Bronchial epithelial cell (primary cell): ENCODE results near the gene FAM83F. TPM values are rescaled to one million over a fixed set of nuclear protein-coding genes. Genes with fewer than 3 reads are reported as not detected.
A peak's percentile ranks its signal among the peaks of the same experiment; 100 is the strongest.

Experiments
- DNase-seq: peaks from one replicate; pipeline ENCODE4 v3.0.0-alpha.2; 2010; ENCODE audit warnings: low read depth
- FAIRE-seq: peaks from 2 replicates; lab custom pipeline; 2011; peaks lifted over from hg19 to GRCh38; lab: Jason Lieb, UNC
- H3K27me3 ChIP-seq: 2 replicates; pipeline ENCODE4 v1.5.1; 2011; ENCODE audit warnings: low read length; ENCODE audit not compliant: control insufficient read depth, insufficient read depth
- H3K36me3 ChIP-seq: 2 replicates; pipeline ENCODE4 v1.5.1; 2011; ENCODE audit warnings: low read length; ENCODE audit not compliant: control insufficient read depth, insufficient read depth
- H3K4me3 ChIP-seq: 2 replicates; pipeline ENCODE4 v1.5.1; 2011; ENCODE audit warnings: mild to moderate bottlenecking, low read depth, low read length, control low read depth
- total RNA-seq: library from RNA; depleted of rRNA; stranded (reverse); fragments of >200 nt; gene quantifications from 2 replicates; pipeline ENCODE4 v1.2.1, GENCODE V29; 2014
- TF ChIP-seq, protein P1 (sequence below): IDR thresholded peaks from 2 replicates; pipeline ENCODE4 v1.5.1; 2011; ENCODE audit warnings: mild to moderate bottlenecking, moderate library complexity, low read length, control low read depth, inconsistent platforms; ENCODE audit not compliant: insufficient read depth, severe bottlenecking

FAM83F gene
- total RNA-seq, 1 donor from 2014 or later, result 22.1 TPM

- Histone ChIP-seq H3K36me3 (no peaks in the 10 kb centered on the region), H3K4me3 (no peak overlapping the region), H3K27me3 (no peaks in the 10 kb centered on the region)
- FAIRE-seq (no peak), DNase-seq (peak; percentile 5)
- TF ChIP-seq, protein P1, sequence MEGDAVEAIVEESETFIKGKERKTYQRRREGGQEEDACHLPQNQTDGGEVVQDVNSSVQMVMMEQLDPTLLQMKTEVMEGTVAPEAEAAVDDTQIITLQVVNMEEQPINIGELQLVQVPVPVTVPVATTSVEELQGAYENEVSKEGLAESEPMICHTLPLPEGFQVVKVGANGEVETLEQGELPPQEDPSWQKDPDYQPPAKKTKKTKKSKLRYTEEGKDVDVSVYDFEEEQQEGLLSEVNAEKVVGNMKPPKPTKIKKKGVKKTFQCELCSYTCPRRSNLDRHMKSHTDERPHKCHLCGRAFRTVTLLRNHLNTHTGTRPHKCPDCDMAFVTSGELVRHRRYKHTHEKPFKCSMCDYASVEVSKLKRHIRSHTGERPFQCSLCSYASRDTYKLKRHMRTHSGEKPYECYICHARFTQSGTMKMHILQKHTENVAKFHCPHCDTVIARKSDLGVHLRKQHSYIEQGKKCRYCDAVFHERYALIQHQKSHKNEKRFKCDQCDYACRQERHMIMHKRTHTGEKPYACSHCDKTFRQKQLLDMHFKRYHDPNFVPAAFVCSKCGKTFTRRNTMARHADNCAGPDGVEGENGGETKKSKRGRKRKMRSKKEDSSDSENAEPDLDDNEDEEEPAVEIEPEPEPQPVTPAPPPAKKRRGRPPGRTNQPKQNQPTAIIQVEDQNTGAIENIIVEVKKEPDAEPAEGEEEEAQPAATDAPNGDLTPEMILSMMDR, result no peak
Measured at GRCh38 chr22:40070701-40071100, 75.9 kb downstream of the FAM83F start.

GRCh38 chr22:40071720-40072119 lies 77.0 kb downstream of the FAM83F start:
- no peak for DNase-seq
- Histone ChIP-seq H3K36me3 (no peaks in the 10 kb centered on the region), H3K27me3 (no peaks in the 10 kb centered on the region), H3K4me3 (no peak overlapping the region)
- TF ChIP-seq, protein P1, result no peak
- no peak for FAIRE-seq

- Histone ChIP-seq H3K36me3 (no peaks in the 10 kb centered on the region), H3K27me3 (peaks cover 2% of the 10 kb centered on the region), H3K4me3 (no peak overlapping the region)
- DNase-seq (peak; percentile 28), FAIRE-seq (no peak)
- TF ChIP-seq, protein P1, result no peak
Measured at GRCh38 chr22:40076702-40077645, 82.2 kb downstream of the FAM83F start.

GRCh38 chr22:40077646-40078016 lies 82.9 kb downstream of the FAM83F start:
- Histone ChIP-seq H3K27me3 (peaks cover 3% of the 10 kb centered on the region), H3K4me3 (no peak overlapping the region), H3K36me3 (no peaks in the 10 kb centered on the region)
- TF ChIP-seq, protein P1, result no peak
- DNase-seq, result no peak
- no peak for FAIRE-seq

DNA sequence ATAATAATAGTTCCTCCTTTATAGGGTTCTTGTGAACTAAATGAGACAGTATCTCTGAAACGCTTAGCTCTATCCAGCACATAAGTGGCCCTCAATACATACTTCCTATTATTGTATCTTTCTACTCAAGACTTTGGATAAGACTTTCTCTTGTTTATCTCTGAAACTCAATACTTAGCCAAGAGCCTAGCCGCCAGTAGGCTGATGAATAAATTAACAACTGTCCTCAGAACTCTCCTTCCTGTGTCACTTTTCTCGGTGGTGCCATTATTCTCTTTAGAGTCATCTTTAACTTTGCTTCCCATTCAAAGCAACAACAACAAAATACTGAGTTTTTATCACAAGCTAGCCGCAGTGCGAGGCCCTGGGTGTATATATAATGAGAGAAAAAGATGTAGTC lies 86.9 kb downstream of the FAM83F start:
- Histone ChIP-seq H3K4me3 (no peak overlapping the region), H3K27me3 (peaks cover 3% of the 10 kb centered on the region), H3K36me3 (no peaks in the 10 kb centered on the region)
- no peak for FAIRE-seq
- DNase-seq, result no peak
- TF ChIP-seq, protein P1, result no peak
